Natural killer cell (primary cell): ENCODE data around the gene FA2H. TPM values are rescaled to one million over a fixed set of nuclear protein-coding genes. Genes with fewer than 3 reads are reported as not detected.
"Not testable (repeated sequence)": the region's sequence is repeated elsewhere in the genome, so short reads cannot be mapped to it uniquely, and the experiment has no call there.

Source experiments
- ATAC-seq, 3 donors: fragments of 150-1000 bp in 2 of 3; fragments of 200-7000 bp in 1 of 3; cut with Tn5 transposase; 1 replicate in 1 of 3; 2 replicates in 2 of 3; pipeline ENCODE4 v1.10.0; 2021; ENCODE audit warnings: mild to moderate bottlenecking in 2 of 3, moderate library complexity in 2 of 3
- DNase-seq, 2 donors: peaks; one replicate each; pipeline versions ENCODE4 v3.0.0 to v3.0.0-alpha.2; 2013 to 2021; ENCODE audit warnings: mixed read lengths in 1 of 2
- H3K27ac ChIP-seq: one replicate; pipeline ENCODE4 v1.5.1; 2013; ENCODE audit warnings: mild to moderate bottlenecking, low read length
- H3K27me3 ChIP-seq: one replicate; pipeline ENCODE4 v1.6.1; 2013; ENCODE audit warnings: low read length; ENCODE audit not compliant: control insufficient read depth, insufficient read depth
- H3K36me3 ChIP-seq: one replicate; pipeline ENCODE4 v1.6.1; 2013; ENCODE audit warnings: low read length; ENCODE audit not compliant: control insufficient read depth, insufficient read depth
- H3K4me1 ChIP-seq: one replicate; pipeline ENCODE4 v1.6.1; 2013; ENCODE audit warnings: low read length; ENCODE audit not compliant: control insufficient read depth, insufficient read depth
- H3K4me3 ChIP-seq: one replicate; pipeline ENCODE4 v1.5.1; 2013; ENCODE audit warnings: low read length
- H3K9me3 ChIP-seq: one replicate; pipeline ENCODE4 v1.6.1; 2013; ENCODE audit warnings: low read length; ENCODE audit not compliant: control insufficient read depth, insufficient read depth
- H3K27ac Mint-ChIP-seq, 2 donors: one replicate each; pipeline ENCODE4 v1.8.0; 2022; ENCODE audit warnings: mild to moderate bottlenecking in 2 of 2, mixed read lengths in 2 of 2, moderate library complexity in 1 of 2
- H3K27me3 Mint-ChIP-seq, 2 donors: one replicate each; pipeline ENCODE4 v1.8.0; 2022; ENCODE audit warnings: low read depth in 2 of 2, mixed read lengths in 2 of 2
- H3K36me3 Mint-ChIP-seq: one replicate; pipeline ENCODE4 v1.8.0; 2022; ENCODE audit warnings: mixed read lengths
- H3K4me1 Mint-ChIP-seq, 2 donors: one replicate each; pipeline ENCODE4 v1.8.0; 2022; ENCODE audit warnings: mixed read lengths in 2 of 2
- H3K4me3 Mint-ChIP-seq: one replicate; pipeline ENCODE4 v1.8.0; 2022; ENCODE audit warnings: mild to moderate bottlenecking, moderate library complexity, mixed read lengths
- H3K9me3 Mint-ChIP-seq, 2 donors: one replicate each; pipeline ENCODE4 v1.8.0; 2022; ENCODE audit warnings: mixed read lengths in 2 of 2
- CTCF ChIP-seq: fragments of 200-600 bp; IDR thresholded peaks from one replicate; pipeline ENCODE4 v1.8.0; 2022; ENCODE audit warnings: antibody characterized with exemption
- WGBS: methylation state at CpG from one replicate; pipeline ENCODE4 v1.1.7; 2013; ENCODE audit warnings: missing lambda C conversion rate; ENCODE audit not compliant: insufficient coverage; 5-methylcytosine and 5-hydroxymethylcytosine counted together
- intact Hi-C: fragments of 100-400 bp; cut with micrococcal nuclease; formaldehyde crosslinking; loops from one replicate; pipeline ENCODE4 v1.14.2; 2022
- total RNA-seq, 4 donors: library from RNA; stranded (reverse); fragments of 120-200 nt in 1 of 4; gene quantifications; one replicate each; pipeline versions ENCODE4 v1.2.3 to v1.2.4, GENCODE V29; 2013 to 2022

Gene FA2H
- total RNA-seq, 3 donors from 2014 or later (not counting 1 experiment from before 2014, with no cell fraction given): 0.14 to 0.93 TPM; not detected in 1

- no peak for TF ChIP-seq CTCF
- H3K4me1 ChIP-seq: no peaks in the 10 kb centered on the region
- no peak overlapping the region for H3K4me3 ChIP-seq
- WGBS: 86% methylated on average over 1 of the region's 1 CpG
- DNase-seq: no peak
- ATAC-seq: no peak
- H3K27ac ChIP-seq: no peak overlapping the region
- Mint-ChIP-seq H3K27me3 (peaks cover 16 to 34% of the 10 kb centered on the region in 2 donors), H3K4me1 (no peaks in the 10 kb centered on the region), H3K4me3 (no peak overlapping the region), H3K27ac (no peak overlapping the region), H3K36me3 (no peaks in the 10 kb centered on the region), H3K9me3 (no peaks in the 10 kb centered on the region)
- no peaks in the 10 kb centered on the region for H3K36me3 ChIP-seq
- intact Hi-C loops: no loop called here
- H3K9me3 ChIP-seq: no peaks in the 10 kb centered on the region
- peaks cover 4% of the 10 kb centered on the region for H3K27me3 ChIP-seq
Measured at GRCh38 chr16:74792225-74792624, 17.6 kb upstream of the FA2H start.

GRCh38 chr16:74791749-74792148 lies 17.1 kb upstream of the FA2H start:
- H3K27ac Mint-ChIP-seq, H3K4me1 ChIP-seq, H3K4me1 Mint-ChIP-seq, H3K27ac ChIP-seq, DNase-seq, H3K4me3 ChIP-seq, ATAC-seq, H3K4me3 Mint-ChIP-seq, H3K27me3 ChIP-seq, H3K9me3 Mint-ChIP-seq, H3K9me3 ChIP-seq, H3K36me3 Mint-ChIP-seq, H3K36me3 ChIP-seq, intact Hi-C loops: not testable (repeated sequence)
- H3K27me3 Mint-ChIP-seq: peaks cover 16 to 29% of the 10 kb centered on the region in 2 donors
- 91% methylated on average over 2 of the region's 2 CpGs for WGBS

- no peaks in the 10 kb centered on the region for H3K4me1 Mint-ChIP-seq
- WGBS: 86% methylated on average over 7 of the region's 7 CpGs
- intact Hi-C loops: no loop called here
Measured at GRCh38 chr16:74788108-74788507, 13.5 kb upstream of the FA2H start.

GRCh38 chr16:74785031-74785430 lies 10.4 kb upstream of the FA2H start:
- Mint-ChIP-seq H3K27ac (no peak overlapping the region), H3K27me3 (peaks cover 4 to 10% of the 10 kb centered on the region in 2 donors), H3K4me3 (no peak overlapping the region), H3K9me3 (no peaks in the 10 kb centered on the region), H3K36me3 (no peaks in the 10 kb centered on the region), H3K4me1 (no peaks in the 10 kb centered on the region)
- no peak for DNase-seq
- no peak for TF ChIP-seq CTCF
- Histone ChIP-seq H3K9me3 (no peaks in the 10 kb centered on the region), H3K36me3 (no peaks in the 10 kb centered on the region), H3K4me1 (no peaks in the 10 kb centered on the region), H3K27me3 (peaks cover 2% of the 10 kb centered on the region), H3K4me3 (no peak overlapping the region), H3K27ac (no peak overlapping the region)
- ATAC-seq: no peak
- intact Hi-C loops: no loop called here
- 80% methylated on average over 4 of the region's 4 CpGs for WGBS

More at GRCh38 chr16:74788108-74788507, 13.5 kb upstream of the FA2H start:
- Histone ChIP-seq H3K9me3 (no peaks in the 10 kb centered on the region), H3K36me3 (no peaks in the 10 kb centered on the region), H3K4me1 (no peaks in the 10 kb centered on the region), H3K4me3 (no peak overlapping the region), H3K27ac (no peak overlapping the region), H3K27me3 (peaks cover 2% of the 10 kb centered on the region)
- Mint-ChIP-seq H3K27ac (no peak overlapping the region), H3K4me3 (no peak overlapping the region), H3K27me3 (peaks cover 4 to 7% of the 10 kb centered on the region in 2 donors), H3K36me3 (no peaks in the 10 kb centered on the region), H3K9me3 (no peaks in the 10 kb centered on the region)
- no peak for TF ChIP-seq CTCF
- ATAC-seq (no peak), DNase-seq (no peak)
